ENCODE measurements around the gene PPARD.

- TF ChIP-seq, protein P1, sequence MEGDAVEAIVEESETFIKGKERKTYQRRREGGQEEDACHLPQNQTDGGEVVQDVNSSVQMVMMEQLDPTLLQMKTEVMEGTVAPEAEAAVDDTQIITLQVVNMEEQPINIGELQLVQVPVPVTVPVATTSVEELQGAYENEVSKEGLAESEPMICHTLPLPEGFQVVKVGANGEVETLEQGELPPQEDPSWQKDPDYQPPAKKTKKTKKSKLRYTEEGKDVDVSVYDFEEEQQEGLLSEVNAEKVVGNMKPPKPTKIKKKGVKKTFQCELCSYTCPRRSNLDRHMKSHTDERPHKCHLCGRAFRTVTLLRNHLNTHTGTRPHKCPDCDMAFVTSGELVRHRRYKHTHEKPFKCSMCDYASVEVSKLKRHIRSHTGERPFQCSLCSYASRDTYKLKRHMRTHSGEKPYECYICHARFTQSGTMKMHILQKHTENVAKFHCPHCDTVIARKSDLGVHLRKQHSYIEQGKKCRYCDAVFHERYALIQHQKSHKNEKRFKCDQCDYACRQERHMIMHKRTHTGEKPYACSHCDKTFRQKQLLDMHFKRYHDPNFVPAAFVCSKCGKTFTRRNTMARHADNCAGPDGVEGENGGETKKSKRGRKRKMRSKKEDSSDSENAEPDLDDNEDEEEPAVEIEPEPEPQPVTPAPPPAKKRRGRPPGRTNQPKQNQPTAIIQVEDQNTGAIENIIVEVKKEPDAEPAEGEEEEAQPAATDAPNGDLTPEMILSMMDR (IDR thresholded peaks at IDR 0.05 in 8 of 11, conservative IDR thresholded peaks at IDR 0.05 in 3 of 11): no peak
- TF ChIP-seq POLR2A (IDR thresholded peaks at IDR 0.05): no peak
Measured at GRCh38 chr6:35413911-35414310, 71.6 kb downstream of the PPARD start.

All from spleen (tissue), 7 donors.